Esophagus muscularis mucosa (tissue), 4 donors: Measurements from ENCODE around the gene ATP10A. TPM values are rescaled to one million over a fixed set of nuclear protein-coding genes. Genes with fewer than 3 reads are reported as not detected.
A peak's percentile ranks its signal among the peaks of the same experiment; 100 is the strongest.

Source experiments
- DNase-seq: peaks from one replicate; pipeline ENCODE4 v3.0.0-alpha.2; 2017; ENCODE audit errors: extremely low spot score
- H3K27ac ChIP-seq, 4 donors: fragments of 200-600 bp; sonication (generic); replicated peaks in 1 of 4; 1 replicate in 3 of 4; 2 replicates in 1 of 4; pipeline ENCODE4 v1.5.1; 2016 to 2019; ENCODE audit warnings: mild to moderate bottlenecking in 1 of 4
- H3K27me3 ChIP-seq, 4 donors: fragments of 200-600 bp; sonication (generic); one replicate each; pipeline versions ENCODE4 v1.5.1 to v1.6.0; 2016 to 2019
- H3K36me3 ChIP-seq, 4 donors: fragments of 200-600 bp; sonication (generic); one replicate each; pipeline ENCODE4 v1.5.1; 2016 to 2019
- H3K4me1 ChIP-seq, 4 donors: fragments of 200-600 bp; sonication (generic); one replicate each; pipeline ENCODE4 v1.5.1; 2016 to 2019
- H3K4me3 ChIP-seq, 4 donors: fragments of 200-600 bp; sonication (generic); 1 replicate in 2 of 4; 2 replicates in 2 of 4; pipeline ENCODE4 v1.5.1; 2016 to 2019; ENCODE audit warnings: mild to moderate bottlenecking in 4 of 4, moderate library complexity in 1 of 4
- H3K9me3 ChIP-seq, 4 donors: fragments of 200-600 bp; sonication (generic); 1 replicate in 3 of 4; 2 replicates in 1 of 4; pipeline ENCODE4 v1.5.1; 2016 to 2019
- EP300 ChIP-seq: sonication (generic); formaldehyde crosslinking; IDR thresholded peaks from one replicate; pipeline ENCODE4 v1.6.1; 2017; ENCODE audit warnings: antibody characterized with exemption
- POLR2A ChIP-seq: fragments of 450-650 bp; IDR thresholded peaks from one replicate; pipeline ENCODE4 v1.6.1; 2017; ENCODE audit warnings: antibody characterized with exemption, moderate library complexity, mild to moderate bottlenecking, low read depth
- POLR2AphosphoS5 ChIP-seq, 2 donors: sonication (generic); formaldehyde crosslinking; IDR thresholded peaks; one replicate each; pipeline ENCODE4 v1.6.1; 2017; ENCODE audit warnings: antibody characterized with exemption in 2 of 2
- WGBS: methylation state at CpG from one replicate; pipeline ENCODE4 v1.1.5; 2018; 5-methylcytosine and 5-hydroxymethylcytosine counted together
- intact Hi-C: fragments of 100-400 bp; cut with DNase I; formaldehyde crosslinking; loops from one replicate; pipeline ENCODE4 v1.15.1; 2023
- total RNA-seq, 4 donors: library from RNA; depleted of rRNA; stranded (reverse); fragments of >200 nt; gene quantifications; one replicate each; pipeline versions ENCODE4 v1.1.0 to v1.2.1, GENCODE V29; 2016
- TF ChIP-seq, protein P1 (sequence below), 3 experiments: fragments of 200-600 bp in 2 of 3; fragments of 450-650 bp in 1 of 3; sonication (generic) in 2 of 3; IDR thresholded peaks; one replicate each; pipeline ENCODE4 v1.5.1; 2017 to 2019; ENCODE audit warnings: antibody characterized with exemption in 3 of 3, mild to moderate bottlenecking in 2 of 3, moderate library complexity in 1 of 3

Gene ATP10A
- total RNA-seq, 4 donors from 2014 or later = 23.9 to 51.9 (median 32.6) TPM

DNA sequence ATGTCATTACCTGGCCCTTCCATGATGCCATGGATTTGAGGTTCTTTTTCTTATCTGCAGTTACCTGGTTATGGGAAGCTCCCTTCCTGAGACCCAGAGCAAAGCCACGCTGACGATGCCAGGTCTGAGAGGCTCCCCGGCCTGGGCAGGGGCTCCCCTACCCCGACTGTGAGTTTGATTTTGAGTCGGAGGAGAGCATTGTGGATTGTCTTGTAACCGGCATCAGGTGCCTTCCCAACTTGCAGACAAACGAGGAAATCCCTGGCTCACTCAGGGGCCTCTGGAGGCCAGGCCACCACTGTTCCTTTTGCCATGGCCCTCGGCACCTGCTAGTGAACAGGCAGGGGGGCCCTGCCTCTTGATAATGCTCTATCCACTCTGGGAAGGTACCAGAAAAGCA, 151.4 kb downstream of the ATP10A start:
- H3K36me3 ChIP-seq = peaks cover 0 to 55% (median 20%) of the 10 kb centered on the region in 4 donors
- WGBS = 87% methylated on average over 8 of the region's 8 CpGs
- no peak overlapping the region for H3K4me3 ChIP-seq
- no peak for TF ChIP-seq POLR2A
- no peak for TF ChIP-seq EP300
- no peaks in the 10 kb centered on the region for H3K27me3 ChIP-seq
- peaks cover 0 to 23% (median 8%) of the 10 kb centered on the region in 4 donors for H3K4me1 ChIP-seq
- no peak overlapping the region for H3K27ac ChIP-seq
- no peaks in the 10 kb centered on the region for H3K9me3 ChIP-seq
- intact Hi-C loops = no loop called here
- DNase-seq = no peak

GRCh38 chr15:25711164-25711563, 152.0 kb downstream of the ATP10A start:
- DNase-seq = no peak
- Histone ChIP-seq H3K36me3 (peaks cover 0 to 56% (median 18%) of the 10 kb centered on the region in 4 donors), H3K4me3 (no peak overlapping the region), H3K27me3 (no peaks in the 10 kb centered on the region), H3K4me1 (peaks cover 0 to 23% (median 8%) of the 10 kb centered on the region in 4 donors), H3K27ac (no peak overlapping the region), H3K9me3 (no peaks in the 10 kb centered on the region)
- TF ChIP-seq, protein P1, sequence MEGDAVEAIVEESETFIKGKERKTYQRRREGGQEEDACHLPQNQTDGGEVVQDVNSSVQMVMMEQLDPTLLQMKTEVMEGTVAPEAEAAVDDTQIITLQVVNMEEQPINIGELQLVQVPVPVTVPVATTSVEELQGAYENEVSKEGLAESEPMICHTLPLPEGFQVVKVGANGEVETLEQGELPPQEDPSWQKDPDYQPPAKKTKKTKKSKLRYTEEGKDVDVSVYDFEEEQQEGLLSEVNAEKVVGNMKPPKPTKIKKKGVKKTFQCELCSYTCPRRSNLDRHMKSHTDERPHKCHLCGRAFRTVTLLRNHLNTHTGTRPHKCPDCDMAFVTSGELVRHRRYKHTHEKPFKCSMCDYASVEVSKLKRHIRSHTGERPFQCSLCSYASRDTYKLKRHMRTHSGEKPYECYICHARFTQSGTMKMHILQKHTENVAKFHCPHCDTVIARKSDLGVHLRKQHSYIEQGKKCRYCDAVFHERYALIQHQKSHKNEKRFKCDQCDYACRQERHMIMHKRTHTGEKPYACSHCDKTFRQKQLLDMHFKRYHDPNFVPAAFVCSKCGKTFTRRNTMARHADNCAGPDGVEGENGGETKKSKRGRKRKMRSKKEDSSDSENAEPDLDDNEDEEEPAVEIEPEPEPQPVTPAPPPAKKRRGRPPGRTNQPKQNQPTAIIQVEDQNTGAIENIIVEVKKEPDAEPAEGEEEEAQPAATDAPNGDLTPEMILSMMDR (IDR thresholded peaks at IDR 0.05) = no peak
- TF ChIP-seq POLR2A = no peak
- no peak for TF ChIP-seq EP300
- no peak for TF ChIP-seq POLR2AphosphoS5 (IDR thresholded peaks at IDR 0.05)
- WGBS = 50% methylated on average over 4 of the region's 9 CpGs
- intact Hi-C loops = no loop called here

- Histone ChIP-seq H3K4me3 (no peak overlapping the region), H3K27me3 (no peaks in the 10 kb centered on the region), H3K36me3 (peaks cover 0 to 58% (median 17%) of the 10 kb centered on the region in 4 donors), H3K27ac (peak overlapping the region in 1 of 4 donors; percentile 13), H3K4me1 (peaks cover 0 to 23% (median 8%) of the 10 kb centered on the region in 4 donors), H3K9me3 (no peaks in the 10 kb centered on the region)
- DNase-seq = no peak
- TF ChIP-seq POLR2A = no peak
- TF ChIP-seq, protein P1 (IDR thresholded peaks at IDR 0.05) = peak; percentile 38 to 70 (median 43)
- intact Hi-C loops = no loop called here
- 88% methylated on average over 3 of the region's 10 CpGs for WGBS
Observed at GRCh38 chr15:25710184-25710583, 152.9 kb downstream of the ATP10A start.

DNA sequence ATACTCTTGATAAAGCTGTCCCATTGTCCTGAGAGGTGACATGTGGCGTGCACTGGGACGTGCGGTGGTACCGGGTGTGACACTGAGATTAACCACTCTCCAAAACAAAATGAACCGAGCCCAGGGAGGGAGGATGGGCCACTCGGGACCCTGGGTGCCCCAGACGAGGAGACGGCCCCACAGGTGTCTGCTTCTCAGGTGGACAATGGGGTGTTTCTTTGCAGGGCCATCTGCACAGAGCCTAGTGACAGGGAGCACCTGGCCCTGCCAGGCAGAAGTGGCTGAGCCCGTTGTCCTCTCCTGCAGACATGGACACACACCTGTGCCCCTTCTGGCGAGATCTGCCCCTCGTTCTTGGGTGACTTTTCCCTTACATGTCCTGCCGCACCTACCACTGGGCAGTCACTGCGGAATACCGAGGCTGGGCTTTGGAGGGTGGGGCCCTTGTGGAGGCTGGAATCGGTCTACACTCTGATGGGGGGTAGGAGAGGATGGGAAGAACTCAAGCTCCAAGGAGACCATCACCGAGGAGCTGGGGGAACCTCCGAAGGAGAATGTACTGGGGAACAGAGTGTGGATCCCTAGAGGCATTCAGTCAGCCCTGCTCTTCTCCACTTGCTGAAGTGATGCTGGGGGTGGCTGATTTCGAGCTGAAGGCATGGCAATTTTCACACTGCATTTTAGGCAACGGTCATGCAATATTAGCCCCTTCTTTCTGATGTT, 153.5 kb downstream of the ATP10A start:
- intact Hi-C loops = no loop called here
- peaks cover 0 to 62% (median 17%) of the 10 kb centered on the region in 4 donors for H3K36me3 ChIP-seq
- H3K9me3 ChIP-seq = no peaks in the 10 kb centered on the region
- 97% methylated on average over 19 of the region's 19 CpGs for WGBS
- peak overlapping the region in 1 of 4 donors; percentile 13 for H3K27ac ChIP-seq
- no peaks in the 10 kb centered on the region for H3K27me3 ChIP-seq
- no peak for TF ChIP-seq EP300
- TF ChIP-seq, protein P1 (IDR thresholded peaks at IDR 0.05) = no peak
- TF ChIP-seq POLR2A = no peak
- TF ChIP-seq POLR2AphosphoS5 (IDR thresholded peaks at IDR 0.05) = no peak
- DNase-seq = no peak
- peaks cover 0 to 23% (median 8%) of the 10 kb centered on the region in 4 donors for H3K4me1 ChIP-seq
- no peak overlapping the region for H3K4me3 ChIP-seq

DNA sequence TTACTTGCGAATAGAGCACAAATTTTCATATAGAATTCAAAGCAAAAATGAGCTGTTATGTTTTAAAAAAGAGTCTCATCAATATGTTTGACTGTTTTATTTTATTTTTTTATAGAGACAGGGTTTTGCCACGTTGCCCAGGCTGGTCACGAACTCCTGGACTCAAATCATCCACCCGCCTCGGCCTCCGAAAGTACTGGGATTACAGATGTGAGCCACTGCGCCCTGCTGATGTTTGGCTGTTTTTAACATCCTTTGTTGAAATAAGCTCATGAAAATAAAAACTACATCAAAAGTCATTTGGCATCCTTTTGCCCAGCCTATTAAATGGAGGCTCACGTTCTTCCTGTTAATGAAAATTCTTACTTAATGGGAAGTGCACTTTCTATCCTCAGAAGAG, 154.7 kb downstream of the ATP10A start:
- intact Hi-C loops = no loop called here
- WGBS = 83% methylated on average over 8 of the region's 8 CpGs
- H3K4me3 ChIP-seq = no peak overlapping the region
- DNase-seq = no peak
- peaks cover 0 to 57% (median 11%) of the 10 kb centered on the region in 4 donors for H3K36me3 ChIP-seq
- H3K27me3 ChIP-seq = no peaks in the 10 kb centered on the region
- H3K27ac ChIP-seq = peak overlapping the region in 2 of 4 donors; percentile 4 to 17
- TF ChIP-seq POLR2AphosphoS5 (IDR thresholded peaks at IDR 0.05) (no peak), EP300 (no peak), POLR2A (no peak)
- TF ChIP-seq, protein P1 (IDR thresholded peaks at IDR 0.05) = no peak
- H3K4me1 ChIP-seq = peaks cover 0 to 23% (median 8%) of the 10 kb centered on the region in 4 donors
- H3K9me3 ChIP-seq = no peaks in the 10 kb centered on the region
